PC-3 (cell line): Measurements from ENCODE around the gene IFITM10. TPM values are rescaled to one million over a fixed set of nuclear protein-coding genes. Genes with fewer than 3 reads are reported as not detected.

Source experiments
- ATAC-seq: fragments of 200-7000 bp; cut with Tn5 transposase; 2 replicates; pipeline ENCODE4 v1.9.1; 2020; ENCODE audit warnings: mild to moderate bottlenecking, moderate library complexity
- BruUV-seq: library from RNA; stranded (reverse); fragments of 400-500 nt; replicated peaks from 2 replicates; lab custom pipeline; 2021; lab: Mats Ljungman, UMichigan
- CTCF ChIA-PET: fragments of 300-600 bp; sonication (Branson Sonifier 250); formaldehyde crosslinking; loops from one replicate; lab custom pipeline; 2022; ENCODE audit warnings: antibody characterized with exemption; lab: Charles Lee
- POLR2A ChIA-PET: fragments of 300-600 bp; sonication (Branson Sonifier 250); formaldehyde crosslinking; loops from one replicate; lab custom pipeline; 2022; ENCODE audit warnings: antibody characterized with exemption; ENCODE audit not compliant: unreplicated experiment; lab: Charles Lee
- DNase-seq: peaks from one replicate; pipeline ENCODE4 v3.0.0-alpha.2; 2015
- H2AFZ ChIP-seq: fragments of 300-600 bp; sonication (generic); 2 replicates; pipeline ENCODE4 v1.6.0; 2016; ENCODE audit warnings: antibody characterized with exemption, low read length
- H3F3A ChIP-seq: fragments of 300-600 bp; sonication (generic); one replicate; pipeline ENCODE4 v1.6.0; 2017; ENCODE audit warnings: antibody characterized with exemption, low read length, control low read depth, mild to moderate bottlenecking; ENCODE audit not compliant: unreplicated experiment
- H3K27ac ChIP-seq: fragments of 300-600 bp; sonication (generic); 2 replicates; pipeline ENCODE4 v1.5.1; 2016; ENCODE audit warnings: mild to moderate bottlenecking, low read length
- H3K27me3 ChIP-seq: fragments of 300-600 bp; sonication (generic); 2 replicates; pipeline ENCODE4 v1.6.1; 2016; ENCODE audit warnings: low read length, mixed read lengths
- H3K36me3 ChIP-seq: fragments of 300-600 bp; sonication (generic); 2 replicates; pipeline ENCODE4 v1.6.1; 2016; ENCODE audit warnings: low read depth, mixed run types, low read length, mixed read lengths
- H3K4me1 ChIP-seq: fragments of 300-600 bp; sonication (generic); 2 replicates; pipeline ENCODE4 v1.5.1; 2016; ENCODE audit warnings: low read length; ENCODE audit not compliant: insufficient read depth
- H3K4me2 ChIP-seq: fragments of 300-600 bp; sonication (generic); 2 replicates; pipeline ENCODE4 v1.6.0; 2016; ENCODE audit warnings: low read length
- H3K4me3 ChIP-seq: fragments of 300-600 bp; sonication (generic); 2 replicates; pipeline ENCODE4 v1.5.1; 2016; ENCODE audit warnings: mild to moderate bottlenecking, low read length, mixed read lengths
- H3K79me2 ChIP-seq: fragments of 300-600 bp; sonication (generic); 2 replicates; pipeline ENCODE4 v1.6.1; 2017; ENCODE audit warnings: low read length, mixed read lengths
- H3K9ac ChIP-seq: fragments of 300-600 bp; sonication (generic); 2 replicates; pipeline ENCODE4 v1.6.0; 2016; ENCODE audit warnings: mild to moderate bottlenecking, low read length
- H3K9me2 ChIP-seq: fragments of 300-600 bp; sonication (generic); replicated peaks from 2 replicates; pipeline ENCODE4 v1.6.1; 2016; ENCODE audit warnings: mixed run types, low read length, mixed read lengths
- H3K9me3 ChIP-seq: fragments of 300-600 bp; sonication (generic); 2 replicates; pipeline ENCODE4 v1.6.1; 2016; ENCODE audit warnings: low read length, mixed read lengths
- H4K20me1 ChIP-seq: fragments of 300-600 bp; sonication (generic); 2 replicates; pipeline ENCODE4 v1.6.1; 2016; ENCODE audit warnings: low read length, mixed read lengths
- EZH2 ChIP-seq: fragments of 300-600 bp; sonication (generic); IDR thresholded peaks from one replicate; pipeline ENCODE4 v1.6.1; 2017; ENCODE audit warnings: antibody characterized with exemption, mild to moderate bottlenecking, low read length; ENCODE audit not compliant: unreplicated experiment
- EZH2phosphoT487 ChIP-seq: fragments of 300-600 bp; sonication (generic); IDR thresholded peaks from 2 replicates; pipeline ENCODE4 v1.6.1; 2018; ENCODE audit warnings: mild to moderate bottlenecking, antibody characterized with exemption, low read length, borderline replicate concordance
- intact Hi-C: fragments of 100-400 bp; cut with micrococcal nuclease; formaldehyde crosslinking; loops from 2 replicates; pipeline ENCODE4 v1.9.0; 2023
- total RNA-seq: library from RNA; depleted of rRNA; stranded (reverse); fragments of >200 nt; gene quantifications from 2 replicates; pipeline ENCODE4 v1.2.3, GENCODE V29; 2014
- TF ChIP-seq, protein P1 (sequence below): fragments of 300-600 bp; sonication (generic); conservative IDR thresholded peaks from 2 replicates; pipeline ENCODE4 v1.5.1; 2017; ENCODE audit warnings: antibody characterized with exemption, low read depth, mild to moderate bottlenecking, low read length

The IFITM10 gene
- total RNA-seq, 1 experiment from 2014 or later: 1.4 TPM

DNA sequence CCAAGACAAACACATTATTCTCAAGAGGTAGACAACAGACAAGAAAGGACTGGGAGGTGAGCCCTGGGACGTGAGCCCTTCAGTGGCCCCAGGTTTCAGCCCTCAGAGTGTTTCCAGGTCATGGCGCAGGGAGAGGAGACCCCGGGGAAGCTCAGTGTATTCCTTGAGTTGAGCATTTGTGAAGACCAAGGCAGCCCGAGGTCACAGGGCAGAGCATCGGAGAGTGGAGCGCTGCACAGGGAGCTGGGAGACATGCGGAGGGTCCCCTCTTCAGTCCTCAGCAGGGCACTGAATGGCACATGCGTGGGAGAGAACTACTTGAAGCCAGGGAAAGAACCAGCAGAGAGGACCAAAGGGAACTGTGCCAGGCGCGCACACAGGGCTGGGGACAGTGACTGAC lies 41.7 kb downstream of the IFITM10 start:
- Histone ChIP-seq H3K4me3 (no peak overlapping the region), H3K27me3 (peaks cover 54% of the 10 kb centered on the region), H2AFZ (no peak overlapping the region), H3K4me2 (no peak overlapping the region), H3K9me2 (no peaks in the 10 kb centered on the region), H3K36me3 (no peaks in the 10 kb centered on the region), H3K79me2 (no peaks in the 10 kb centered on the region), H3K4me1 (peaks cover 11% of the 10 kb centered on the region), H3F3A (no peaks in the 10 kb centered on the region), H4K20me1 (no peaks in the 10 kb centered on the region), H3K9me3 (no peaks in the 10 kb centered on the region), H3K9ac (no peak overlapping the region), H3K27ac (no peak overlapping the region)
- intact Hi-C loops: no loop called here
- DNase-seq (no peak), ATAC-seq (no peak)
- CTCF ChIA-PET: no interaction called here
- POLR2A ChIA-PET: no interaction called here
- BruUV-seq: no TSS peak
- TF ChIP-seq, protein P1, sequence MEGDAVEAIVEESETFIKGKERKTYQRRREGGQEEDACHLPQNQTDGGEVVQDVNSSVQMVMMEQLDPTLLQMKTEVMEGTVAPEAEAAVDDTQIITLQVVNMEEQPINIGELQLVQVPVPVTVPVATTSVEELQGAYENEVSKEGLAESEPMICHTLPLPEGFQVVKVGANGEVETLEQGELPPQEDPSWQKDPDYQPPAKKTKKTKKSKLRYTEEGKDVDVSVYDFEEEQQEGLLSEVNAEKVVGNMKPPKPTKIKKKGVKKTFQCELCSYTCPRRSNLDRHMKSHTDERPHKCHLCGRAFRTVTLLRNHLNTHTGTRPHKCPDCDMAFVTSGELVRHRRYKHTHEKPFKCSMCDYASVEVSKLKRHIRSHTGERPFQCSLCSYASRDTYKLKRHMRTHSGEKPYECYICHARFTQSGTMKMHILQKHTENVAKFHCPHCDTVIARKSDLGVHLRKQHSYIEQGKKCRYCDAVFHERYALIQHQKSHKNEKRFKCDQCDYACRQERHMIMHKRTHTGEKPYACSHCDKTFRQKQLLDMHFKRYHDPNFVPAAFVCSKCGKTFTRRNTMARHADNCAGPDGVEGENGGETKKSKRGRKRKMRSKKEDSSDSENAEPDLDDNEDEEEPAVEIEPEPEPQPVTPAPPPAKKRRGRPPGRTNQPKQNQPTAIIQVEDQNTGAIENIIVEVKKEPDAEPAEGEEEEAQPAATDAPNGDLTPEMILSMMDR: no peak
- TF ChIP-seq EZH2phosphoT487 (no peak), EZH2 (no peak)

DNA sequence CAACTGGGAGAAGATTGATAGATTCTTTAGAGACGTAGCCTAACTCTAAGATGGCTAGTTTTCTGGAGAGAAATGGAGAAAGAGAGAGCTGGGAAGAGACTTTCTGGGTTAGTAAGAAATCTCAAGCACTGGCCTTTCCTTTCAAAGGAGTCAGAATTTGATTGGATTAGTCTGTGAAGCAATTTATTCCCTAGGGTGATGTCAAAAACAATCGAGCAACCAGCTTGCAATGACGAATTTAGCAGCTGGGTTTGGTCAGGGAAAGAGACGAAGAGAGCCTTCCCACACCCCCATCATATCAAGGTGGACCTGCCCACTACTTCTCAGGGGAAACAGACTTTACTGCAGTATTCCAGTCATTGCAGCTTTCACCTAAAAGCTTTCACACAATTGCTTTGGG lies 42.6 kb downstream of the IFITM10 start:
- TF ChIP-seq, protein P1: no peak
- TF ChIP-seq EZH2phosphoT487: no peak
- TF ChIP-seq EZH2: no peak
- CTCF ChIA-PET: no interaction called here
- BruUV-seq: no TSS peak
- Histone ChIP-seq H3K9ac (no peak overlapping the region), H2AFZ (no peak overlapping the region), H3K4me1 (peaks cover 11% of the 10 kb centered on the region), H3K27ac (no peak overlapping the region), H3K79me2 (no peaks in the 10 kb centered on the region), H3K4me3 (no peak overlapping the region), H4K20me1 (no peaks in the 10 kb centered on the region), H3K27me3 (peaks cover 48% of the 10 kb centered on the region), H3F3A (no peaks in the 10 kb centered on the region), H3K9me3 (no peaks in the 10 kb centered on the region), H3K4me2 (no peak overlapping the region), H3K9me2 (no peaks in the 10 kb centered on the region), H3K36me3 (no peaks in the 10 kb centered on the region)
- no peak for DNase-seq
- no peak for ATAC-seq
- intact Hi-C loops: no loop called here
- POLR2A ChIA-PET: no interaction called here

DNA sequence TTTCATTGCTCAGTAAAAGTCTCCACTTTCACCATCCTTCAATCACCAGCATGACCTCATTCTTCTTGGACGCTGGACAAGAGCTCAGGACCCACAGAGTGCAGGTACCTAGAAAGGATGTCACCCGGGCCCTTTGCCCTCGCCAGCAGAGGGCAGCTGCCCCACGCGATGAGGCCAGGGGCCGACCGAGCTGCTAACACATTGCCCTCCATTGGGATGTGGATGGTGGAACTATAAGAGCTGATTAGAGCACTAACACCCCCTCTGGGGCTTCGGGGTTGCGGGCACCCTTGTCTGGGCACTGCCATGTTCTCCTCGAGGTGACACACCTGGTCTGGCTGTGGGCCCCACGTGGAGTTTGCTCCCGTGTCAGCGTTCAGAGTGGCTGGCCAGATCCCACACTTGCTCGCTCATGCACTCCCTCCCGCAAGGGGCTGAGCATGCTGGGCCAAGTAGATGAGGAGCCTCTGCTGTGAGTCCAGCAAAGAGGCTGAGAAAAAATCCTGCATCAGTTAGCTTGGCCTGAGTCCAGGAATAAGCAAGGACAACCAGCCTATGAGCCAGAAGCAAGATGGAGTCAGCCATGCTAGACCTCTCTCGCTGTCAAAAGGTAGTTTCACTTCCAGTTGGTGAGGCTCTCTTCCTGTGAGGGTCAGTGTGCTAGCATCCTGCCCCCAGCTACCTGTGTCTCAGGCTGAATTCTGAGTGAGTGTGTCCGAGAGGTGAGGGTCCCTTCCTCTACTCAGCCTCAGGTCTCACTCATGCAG lies 43.6 kb downstream of the IFITM10 start:
- peak; percentile 18 for DNase-seq

More for the DNA sequence above, 43.6 kb downstream of the IFITM10 start:
- Histone ChIP-seq H3K36me3 (no peaks in the 10 kb centered on the region), H2AFZ (no peak overlapping the region), H3K9ac (no peak overlapping the region), H3K9me2 (no peaks in the 10 kb centered on the region), H3K4me1 (peaks cover 11% of the 10 kb centered on the region), H3K79me2 (no peaks in the 10 kb centered on the region), H3K4me3 (no peak overlapping the region), H4K20me1 (no peaks in the 10 kb centered on the region), H3K27me3 (peaks cover 42% of the 10 kb centered on the region), H3K9me3 (no peaks in the 10 kb centered on the region), H3K4me2 (no peak overlapping the region), H3F3A (no peaks in the 10 kb centered on the region), H3K27ac (no peak overlapping the region)
- TF ChIP-seq, protein P1: peak; percentile 37; the same call in 1 of the 2 replicates
- no peak for TF ChIP-seq EZH2phosphoT487
- CTCF ChIA-PET: no interaction called here
- no TSS peak for BruUV-seq
- ATAC-seq: no peak
- intact Hi-C loops: no loop called here
- POLR2A ChIA-PET: no interaction called here
